WERI-Rb-1 (cell line): ENCODE measurements around the gene ADAM8.

Experiments used
- DNase-seq: peaks from one replicate; pipeline ENCODE4 v3.0.0-alpha.2; 2020
- H3K27ac ChIP-seq: fragments of 250-450 bp; sonication (Bioruptor Pico); 2 replicates; pipeline ENCODE4 v1.5.1; 2020; ENCODE audit warnings: mild to moderate bottlenecking, moderate library complexity
- H3K27me3 ChIP-seq: fragments of 250-450 bp; sonication (Bioruptor Pico); 2 replicates; pipeline ENCODE4 v1.5.1; 2021; ENCODE audit warnings: mild to moderate bottlenecking, low read depth, moderate library complexity; ENCODE audit not compliant: insufficient read depth, severe bottlenecking
- H3K36me3 ChIP-seq: fragments of 250-450 bp; sonication (Bioruptor Pico); 2 replicates; pipeline ENCODE4 v1.5.1; 2020; ENCODE audit warnings: mild to moderate bottlenecking, moderate library complexity
- H3K4me3 ChIP-seq: 2 replicates; pipeline ENCODE4 v1.5.1; 2011; ENCODE audit warnings: low read depth, mild to moderate bottlenecking, control low read depth, low read length
- H3K9me3 ChIP-seq: fragments of 250-450 bp; sonication (Bioruptor Pico); 2 replicates; pipeline ENCODE4 v1.5.1; 2021; ENCODE audit warnings: mild to moderate bottlenecking, moderate library complexity; ENCODE audit not compliant: severe bottlenecking
- TF ChIP-seq, protein P1 (sequence below): IDR thresholded peaks from 2 replicates; pipeline ENCODE4 v1.5.1; 2011; ENCODE audit warnings: low read depth, mild to moderate bottlenecking, control low read depth, inconsistent platforms, low read length

ADAM8 gene

DNA sequence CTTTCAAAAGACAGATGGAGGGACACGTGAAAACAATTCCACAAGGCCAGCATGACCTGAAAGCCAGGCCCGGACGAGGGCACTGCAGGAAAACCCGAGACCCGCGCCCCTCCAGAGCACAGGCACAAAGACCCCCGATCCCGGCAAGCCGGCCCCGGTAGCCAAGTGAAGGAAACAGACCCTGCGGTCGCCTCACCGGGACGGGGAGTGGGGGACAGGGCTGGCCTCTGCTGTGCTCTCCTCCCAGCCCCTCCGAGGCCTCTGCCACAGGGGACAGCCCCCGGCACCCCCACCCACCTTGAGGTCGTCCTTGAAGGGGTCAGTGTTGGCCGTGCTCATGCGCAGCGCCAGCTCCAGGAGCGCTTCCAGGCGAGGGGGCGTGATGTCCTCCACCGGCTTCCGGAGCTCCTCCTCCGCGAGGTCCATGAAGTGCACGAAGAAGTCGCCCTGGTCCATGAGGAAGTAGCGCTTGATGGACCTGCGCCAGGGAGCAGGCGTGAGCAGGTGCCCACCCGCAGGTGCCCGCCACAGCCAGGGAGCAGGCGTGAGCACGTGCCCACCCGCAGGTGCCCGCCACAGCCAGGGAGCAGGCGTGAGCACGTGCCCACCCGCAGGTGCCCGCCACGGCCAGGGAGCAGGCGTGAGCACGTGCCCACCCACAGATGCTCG is 11.3 kb upstream of the ADAM8 start:
- peaks cover 58% of the 10 kb centered on the region for H3K36me3 ChIP-seq
- no peak for DNase-seq
- H3K27ac ChIP-seq, result no peak overlapping the region
- H3K9me3 ChIP-seq, result no peaks in the 10 kb centered on the region
- TF ChIP-seq, protein P1, sequence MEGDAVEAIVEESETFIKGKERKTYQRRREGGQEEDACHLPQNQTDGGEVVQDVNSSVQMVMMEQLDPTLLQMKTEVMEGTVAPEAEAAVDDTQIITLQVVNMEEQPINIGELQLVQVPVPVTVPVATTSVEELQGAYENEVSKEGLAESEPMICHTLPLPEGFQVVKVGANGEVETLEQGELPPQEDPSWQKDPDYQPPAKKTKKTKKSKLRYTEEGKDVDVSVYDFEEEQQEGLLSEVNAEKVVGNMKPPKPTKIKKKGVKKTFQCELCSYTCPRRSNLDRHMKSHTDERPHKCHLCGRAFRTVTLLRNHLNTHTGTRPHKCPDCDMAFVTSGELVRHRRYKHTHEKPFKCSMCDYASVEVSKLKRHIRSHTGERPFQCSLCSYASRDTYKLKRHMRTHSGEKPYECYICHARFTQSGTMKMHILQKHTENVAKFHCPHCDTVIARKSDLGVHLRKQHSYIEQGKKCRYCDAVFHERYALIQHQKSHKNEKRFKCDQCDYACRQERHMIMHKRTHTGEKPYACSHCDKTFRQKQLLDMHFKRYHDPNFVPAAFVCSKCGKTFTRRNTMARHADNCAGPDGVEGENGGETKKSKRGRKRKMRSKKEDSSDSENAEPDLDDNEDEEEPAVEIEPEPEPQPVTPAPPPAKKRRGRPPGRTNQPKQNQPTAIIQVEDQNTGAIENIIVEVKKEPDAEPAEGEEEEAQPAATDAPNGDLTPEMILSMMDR, result no peak
- H3K4me3 ChIP-seq, result no peak overlapping the region
- H3K27me3 ChIP-seq, result no peaks in the 10 kb centered on the region

DNA sequence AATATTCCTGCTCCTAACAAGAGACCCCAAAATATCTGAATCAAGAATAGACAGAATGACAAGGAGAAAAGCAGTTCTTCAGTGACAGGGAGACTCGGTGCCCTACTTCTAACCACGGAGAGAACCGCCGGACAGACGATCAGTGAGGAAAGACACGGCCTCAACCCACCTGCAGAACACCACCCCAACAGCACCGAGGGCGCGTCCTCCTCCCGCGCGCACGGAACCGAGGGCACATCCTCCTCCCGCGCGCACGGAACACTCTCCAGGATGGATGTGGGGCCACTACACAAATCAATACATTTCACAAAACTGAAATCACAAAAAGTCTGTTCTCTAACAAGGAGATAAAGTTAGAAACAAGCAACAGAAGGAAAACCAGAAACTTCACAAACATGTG is 9.7 kb upstream of the ADAM8 start:
- H3K9me3 ChIP-seq, result no peaks in the 10 kb centered on the region
- no peak overlapping the region for H3K27ac ChIP-seq
- DNase-seq, result no peak
- no peak overlapping the region for H3K4me3 ChIP-seq
- no peaks in the 10 kb centered on the region for H3K27me3 ChIP-seq
- H3K36me3 ChIP-seq, result peaks cover 59% of the 10 kb centered on the region
- TF ChIP-seq, protein P1, result no peak

DNA sequence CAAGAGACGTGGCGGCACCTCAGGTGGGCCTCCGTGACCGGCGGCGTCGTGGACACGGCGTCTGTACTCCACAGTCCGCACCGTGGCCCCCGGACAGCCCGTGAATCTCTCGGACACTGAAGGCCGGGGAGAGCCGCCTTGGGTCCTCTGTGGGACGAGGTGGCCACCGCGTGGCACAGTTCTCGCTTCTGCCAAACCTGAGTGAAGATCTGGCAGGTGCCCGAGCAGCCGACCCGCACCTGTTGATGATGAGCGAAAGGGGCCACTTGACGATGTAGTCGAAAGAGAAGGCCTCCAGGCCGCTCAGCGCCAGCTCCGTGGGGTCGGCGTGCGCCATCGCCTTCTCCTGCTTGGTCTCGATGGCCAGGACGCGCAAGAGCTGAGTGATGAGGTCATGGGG is 8.5 kb upstream of the ADAM8 start:
- peaks cover 62% of the 10 kb centered on the region for H3K36me3 ChIP-seq
- H3K27me3 ChIP-seq, result no peaks in the 10 kb centered on the region
- H3K9me3 ChIP-seq, result no peaks in the 10 kb centered on the region
- H3K4me3 ChIP-seq, result no peak overlapping the region
- no peak overlapping the region for H3K27ac ChIP-seq
- DNase-seq, result no peak
- TF ChIP-seq, protein P1, result no peak

DNA sequence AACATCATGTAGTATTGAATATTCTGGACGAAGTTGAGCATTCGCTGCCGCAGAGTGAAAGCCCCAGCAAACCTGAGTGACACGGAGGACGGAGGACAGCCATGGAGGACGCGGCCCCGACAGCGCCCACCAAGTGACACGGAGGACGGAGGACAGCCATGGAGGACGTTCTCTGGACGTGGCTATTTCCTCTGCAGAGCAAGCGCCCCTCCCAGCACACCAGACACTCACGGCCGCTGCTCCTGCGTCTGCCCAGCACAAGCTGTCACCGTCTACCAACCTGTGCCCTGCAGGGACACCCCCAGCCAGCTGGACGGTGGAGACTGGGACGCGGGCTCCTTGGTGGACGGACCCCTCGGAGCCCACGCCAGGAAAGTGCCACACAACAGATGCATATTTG is 7.3 kb upstream of the ADAM8 start:
- peaks cover 60% of the 10 kb centered on the region for H3K36me3 ChIP-seq
- no peaks in the 10 kb centered on the region for H3K27me3 ChIP-seq
- no peaks in the 10 kb centered on the region for H3K9me3 ChIP-seq
- TF ChIP-seq, protein P1, result no peak
- no peak overlapping the region for H3K4me3 ChIP-seq
- no peak for DNase-seq
- no peak overlapping the region for H3K27ac ChIP-seq

DNA sequence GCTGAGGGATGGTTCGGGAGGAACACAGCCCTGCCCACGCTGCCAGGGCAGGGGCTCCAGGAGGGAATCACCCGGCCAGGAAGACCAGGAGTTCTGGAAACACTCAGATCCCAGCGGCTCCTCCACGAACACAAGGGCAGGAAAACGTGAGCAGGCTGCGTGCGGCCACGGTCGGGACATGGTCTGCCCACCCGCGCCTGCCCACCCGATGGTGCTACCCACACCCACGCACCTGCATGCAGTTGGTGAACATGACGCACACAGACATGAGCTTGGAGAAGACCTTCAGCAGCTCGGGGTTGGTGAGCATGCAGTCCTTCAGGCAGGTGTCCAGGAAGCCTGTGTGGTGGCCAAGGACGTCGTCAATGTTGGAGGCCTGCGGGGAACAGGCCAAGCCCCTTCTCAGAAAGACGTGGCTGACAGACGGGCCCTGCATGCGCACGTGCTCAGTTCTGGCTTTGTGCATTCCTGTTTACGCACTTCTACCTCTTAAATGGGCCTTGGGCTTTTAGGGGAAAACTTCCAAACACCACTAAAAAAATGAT is 6.2 kb upstream of the ADAM8 start:
- Histone ChIP-seq H3K27me3 (no peaks in the 10 kb centered on the region), H3K9me3 (no peaks in the 10 kb centered on the region), H3K4me3 (no peak overlapping the region), H3K27ac (no peak overlapping the region), H3K36me3 (peaks cover 56% of the 10 kb centered on the region)
- no peak for DNase-seq
- TF ChIP-seq, protein P1, result no peak
